Measurements from ENCODE around the gene CFAP97D1.

The CFAP97D1 gene

GRCh38 chr17:43800736-43801135 lies 20.5 kb downstream of the CFAP97D1 start:
- DNase-seq: no peak

- no peak for DNase-seq
Measured at GRCh38 chr17:43801844-43802243, 21.6 kb downstream of the CFAP97D1 start.

DNA sequence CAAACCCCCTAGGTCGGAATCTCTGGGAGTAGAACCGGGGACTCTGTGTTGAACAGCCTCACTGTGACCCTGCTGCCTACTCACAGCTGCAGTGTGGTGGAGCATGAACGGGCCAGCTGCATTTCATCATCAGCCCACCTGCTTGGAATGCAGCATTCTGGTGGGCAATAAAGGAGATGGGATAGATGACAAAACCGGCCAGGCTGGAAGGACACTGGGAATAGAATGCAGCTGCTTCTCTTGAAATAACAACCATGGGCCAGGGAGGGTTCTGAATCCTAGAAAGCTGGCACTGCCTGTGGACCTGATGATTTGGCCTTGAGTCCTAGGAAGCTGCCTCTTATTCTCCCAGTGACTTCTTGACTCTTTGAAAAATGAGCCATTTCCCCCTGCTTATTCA lies 23.5 kb downstream of the CFAP97D1 start:
- DNase-seq: no peak

- DNase-seq: no peak
Measured at GRCh38 chr17:43805117-43805516, 24.9 kb downstream of the CFAP97D1 start.

GRCh38 chr17:43808076-43808475 lies 27.8 kb downstream of the CFAP97D1 start:
- no peak for DNase-seq

GRCh38 chr17:43809121-43809520 lies 28.9 kb downstream of the CFAP97D1 start:
- DNase-seq: no peak

GRCh38 chr17:43810226-43810715 lies 30.0 kb downstream of the CFAP97D1 start:
- no peak for DNase-seq

DNA sequence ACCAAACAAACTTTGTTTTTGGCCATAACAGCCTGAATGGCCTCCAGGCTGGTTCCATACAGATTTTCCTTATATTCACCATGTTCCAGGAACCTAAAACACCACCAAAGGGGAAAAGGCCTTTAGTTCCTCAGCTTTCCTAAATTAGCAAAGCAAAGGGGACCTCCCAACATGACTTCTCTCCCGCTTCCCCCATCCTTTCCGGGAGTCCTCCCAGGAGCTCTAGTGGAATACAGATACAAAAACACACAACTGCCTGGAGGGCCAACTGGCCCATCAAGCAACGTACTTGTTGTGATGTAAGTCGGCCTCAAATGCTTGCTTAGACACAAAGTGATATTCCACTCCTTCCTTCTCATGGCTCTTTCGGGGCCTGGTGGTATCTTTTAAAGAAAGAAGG lies 30.6 kb downstream of the CFAP97D1 start:
- no peak for DNase-seq

DNA sequence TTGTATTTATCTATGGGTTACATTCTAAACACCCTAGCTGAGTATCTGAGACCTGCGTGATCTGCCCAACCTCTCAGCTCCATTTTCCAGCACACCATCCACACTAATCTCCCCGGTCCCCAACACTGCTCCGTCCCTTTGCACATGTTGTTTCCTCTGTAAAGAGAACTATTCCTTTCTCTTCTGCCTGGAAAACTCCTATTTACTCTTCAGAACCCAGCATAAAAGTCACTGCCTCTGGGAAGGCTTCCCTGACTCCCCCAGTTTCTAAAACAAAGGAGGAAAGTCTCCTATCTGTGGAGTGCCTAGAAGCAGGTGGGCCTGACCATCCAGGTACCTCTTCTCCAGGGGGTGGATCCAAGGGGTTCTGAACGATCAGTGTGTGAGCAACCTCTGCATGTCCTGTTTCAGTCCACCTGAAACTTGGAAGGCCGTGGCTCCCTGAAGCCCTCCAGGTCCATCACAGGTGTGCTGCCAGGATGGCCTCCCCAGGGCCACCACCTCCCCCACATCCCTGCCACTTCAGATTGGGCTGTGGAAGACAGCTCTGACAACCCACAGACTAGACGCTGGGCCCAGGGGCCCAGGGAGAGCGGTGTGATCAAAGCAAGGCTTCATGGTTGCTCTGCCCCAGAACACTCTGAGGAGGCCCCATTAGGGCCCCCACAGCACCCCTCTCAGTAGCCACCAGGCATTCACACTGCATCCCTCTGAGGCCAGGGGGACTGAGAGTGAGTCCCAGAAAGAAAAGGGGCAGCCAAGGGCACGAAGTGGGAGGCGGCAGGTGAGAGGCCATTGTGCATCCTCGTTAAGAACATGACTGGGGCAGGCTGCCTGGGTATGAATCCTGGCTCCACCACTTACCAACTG lies 32.4 kb downstream of the CFAP97D1 start:
- DNase-seq: no peak

DNA sequence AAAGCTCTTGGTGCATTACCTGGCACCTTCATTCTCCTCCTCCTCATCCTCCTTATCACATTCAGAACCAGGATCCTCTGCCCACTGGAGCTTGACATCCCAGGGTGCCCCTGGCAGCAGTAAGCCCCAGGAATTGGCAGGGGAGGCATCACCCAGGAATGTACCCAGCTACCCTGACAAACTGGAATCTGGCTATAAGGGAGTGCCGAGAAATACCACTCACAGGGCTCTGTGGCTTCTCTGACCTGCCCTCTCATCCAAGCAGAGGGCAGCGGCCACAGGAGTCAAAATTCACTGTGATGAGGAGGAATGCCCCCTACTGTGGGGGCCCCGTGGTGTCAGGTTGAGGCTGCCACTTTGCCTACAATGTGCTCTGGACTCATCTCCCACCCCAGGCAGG lies 33.2 kb downstream of the CFAP97D1 start:
- DNase-seq: no peak

DNA sequence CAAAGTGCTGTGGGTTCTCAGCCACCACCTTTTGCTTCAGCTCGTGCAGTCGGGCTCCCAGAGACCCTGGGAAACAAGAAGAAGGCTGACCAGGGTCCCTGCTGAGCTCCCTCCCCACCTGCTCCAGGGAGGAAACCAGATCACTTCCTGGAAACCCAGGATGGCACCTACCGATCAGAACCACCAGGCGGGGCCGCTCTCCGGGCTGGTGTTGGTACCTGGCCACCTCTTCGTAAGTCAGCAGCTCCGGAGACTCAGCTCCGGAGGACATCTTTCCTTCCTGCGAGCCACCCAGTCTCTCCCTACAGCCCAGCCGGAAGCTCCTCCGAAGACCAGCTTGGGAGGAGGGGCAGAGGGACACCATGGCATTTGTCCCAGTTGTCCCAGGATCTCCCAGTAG lies 33.8 kb downstream of the CFAP97D1 start:
- no peak for DNase-seq

DNA sequence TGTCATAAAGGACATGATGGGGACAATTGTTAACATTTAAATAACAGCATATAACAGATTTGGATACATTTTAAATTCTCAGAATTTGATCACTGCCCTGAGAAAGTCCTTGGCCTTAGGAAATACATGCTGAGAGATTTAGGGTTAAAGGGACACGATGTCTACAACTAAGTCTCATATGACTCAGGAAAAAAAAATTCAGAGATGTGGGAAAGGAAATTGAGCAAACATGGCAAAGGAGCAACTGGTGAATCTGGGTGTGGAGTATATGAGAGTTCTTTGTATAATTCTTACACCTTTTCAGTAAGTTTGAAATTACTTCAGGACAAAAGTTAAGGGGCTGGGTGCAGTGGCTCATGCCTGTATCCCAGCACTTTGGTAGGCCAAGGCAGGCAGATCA lies 34.5 kb downstream of the CFAP97D1 start:
- no peak for DNase-seq

- peak; percentile 37 for DNase-seq
Measured at GRCh38 chr17:43816336-43817320, 36.4 kb downstream of the CFAP97D1 start.

- DNase-seq: no peak
Measured at GRCh38 chr17:43817826-43818225, 37.6 kb downstream of the CFAP97D1 start.

GRCh38 chr17:43818966-43819365 lies 38.7 kb downstream of the CFAP97D1 start:
- DNase-seq: no peak

GRCh38 chr17:43820759-43821158 lies 40.5 kb downstream of the CFAP97D1 start:
- DNase-seq: no peak

- no peak for DNase-seq
Measured at GRCh38 chr17:43822570-43823190, 42.4 kb downstream of the CFAP97D1 start.

GRCh38 chr17:43823350-43824084 lies 43.3 kb downstream of the CFAP97D1 start:
- DNase-seq: no peak

- no peak for DNase-seq
Measured at GRCh38 chr17:43825567-43825966, 45.3 kb downstream of the CFAP97D1 start.

DNA sequence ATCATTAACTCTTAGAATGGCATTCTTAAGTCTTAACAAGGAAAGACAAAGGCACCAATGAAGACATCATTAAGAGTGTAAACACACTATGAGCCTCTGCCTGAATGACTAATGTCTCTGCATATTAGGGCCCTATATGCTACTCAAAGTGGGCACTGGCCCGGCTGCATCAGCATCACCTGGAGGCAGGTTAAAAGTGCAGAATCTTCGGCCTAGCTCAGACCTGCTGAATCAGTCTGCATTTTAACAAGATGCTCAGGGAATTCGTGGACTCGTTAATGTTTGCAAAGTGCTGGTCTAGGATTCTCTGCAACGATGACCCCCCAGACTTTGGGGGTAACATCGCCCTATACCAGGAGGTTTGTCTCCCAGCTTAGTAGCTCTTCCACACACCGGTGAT lies 46.0 kb downstream of the CFAP97D1 start:
- DNase-seq: no peak

GRCh38 chr17:43827596-43827995 lies 47.4 kb downstream of the CFAP97D1 start:
- DNase-seq: no peak

- DNase-seq: no peak
Measured at GRCh38 chr17:43829738-43830137, 49.5 kb downstream of the CFAP97D1 start.

Measured in NCI-H2171 treated with DMSO at 0.1 percent for 48 hours (cell line).